RWPE2 (cell line): ENCODE data around the gene TCF7L2.
A peak's percentile ranks its signal among the peaks of the same experiment; 100 is the strongest.

ENCODE experiments used
- ATAC-seq: fragments of 200-7000 bp; cut with Tn5 transposase; 3 replicates; pipeline ENCODE4 v1.9.1; 2021; ENCODE audit warnings: low read depth
- DNase-seq: peaks from one replicate; pipeline ENCODE4 v3.0.0-alpha.2; 2020; ENCODE audit warnings: low spot score
- H3K27ac ChIP-seq: fragments of 450-650 bp; 2 replicates; pipeline ENCODE4 v1.5.1; 2017; ENCODE audit warnings: mild to moderate bottlenecking; ENCODE audit not compliant: poor library complexity, severe bottlenecking
- H3K27me3 ChIP-seq: fragments of 250-450 bp; sonication (Bioruptor Pico); 2 replicates; pipeline ENCODE4 v1.5.1; 2021; ENCODE audit warnings: mild to moderate bottlenecking, moderate library complexity; ENCODE audit not compliant: insufficient read depth, poor library complexity, severe bottlenecking
- H3K36me3 ChIP-seq: fragments of 250-450 bp; sonication (Bioruptor Pico); 2 replicates; pipeline ENCODE4 v1.5.1; 2020; ENCODE audit warnings: low read depth, mild to moderate bottlenecking, moderate library complexity
- H3K4me1 ChIP-seq: fragments of 250-450 bp; sonication (Bioruptor Pico); 2 replicates; pipeline ENCODE4 v1.5.1; 2021; ENCODE audit warnings: mild to moderate bottlenecking, moderate library complexity; ENCODE audit not compliant: insufficient read depth, poor library complexity, severe bottlenecking
- H3K4me3 ChIP-seq: fragments of 250-450 bp; sonication (Bioruptor Pico); 2 replicates; pipeline ENCODE4 v1.5.1; 2021; ENCODE audit warnings: mild to moderate bottlenecking, moderate library complexity; ENCODE audit not compliant: severe bottlenecking
- H3K9me3 ChIP-seq: fragments of 250-450 bp; sonication (Bioruptor Pico); 2 replicates; pipeline ENCODE4 v1.5.1; 2021; ENCODE audit warnings: mild to moderate bottlenecking, moderate library complexity; ENCODE audit not compliant: severe bottlenecking
- CTCF ChIP-seq: fragments of 450-650 bp; IDR thresholded peaks from one replicate; pipeline ENCODE4 v1.5.1; 2017; ENCODE audit warnings: mild to moderate bottlenecking, moderate library complexity; ENCODE audit not compliant: poor library complexity, severe bottlenecking

TCF7L2 gene

GRCh38 chr10:113021268-113022040 is 71.4 kb downstream of the TCF7L2 start:
- Histone ChIP-seq H3K4me1 (no peaks in the 10 kb centered on the region), H3K27me3 (no peaks in the 10 kb centered on the region), H3K27ac (no peak overlapping the region), H3K9me3 (no peaks in the 10 kb centered on the region), H3K4me3 (no peak overlapping the region), H3K36me3 (0 out of 2 replicates have a peak, but pooled peaks cover 3% of the 10 kb centered on the region)
- DNase-seq (no peak), ATAC-seq (no peak)
- TF ChIP-seq CTCF = no peak

GRCh38 chr10:113022265-113022664 is 72.2 kb downstream of the TCF7L2 start:
- Histone ChIP-seq H3K9me3 (no peaks in the 10 kb centered on the region), H3K36me3 (0 out of 2 replicates have a peak, but pooled peaks cover 3% of the 10 kb centered on the region), H3K27ac (no peak overlapping the region), H3K4me3 (no peak overlapping the region), H3K27me3 (no peaks in the 10 kb centered on the region), H3K4me1 (peaks cover 7% of the 10 kb centered on the region)
- ATAC-seq (no peak), DNase-seq (no peak)
- TF ChIP-seq CTCF = no peak

- Histone ChIP-seq H3K36me3 (no peaks in the 10 kb centered on the region), H3K4me3 (no peak overlapping the region), H3K27me3 (no peaks in the 10 kb centered on the region), H3K4me1 (peaks cover 14% of the 10 kb centered on the region), H3K27ac (no peak overlapping the region), H3K9me3 (no peaks in the 10 kb centered on the region)
- ATAC-seq (no peak), DNase-seq (no peak)
- TF ChIP-seq CTCF = no peak
Measured at GRCh38 chr10:113023017-113023416, 73.0 kb downstream of the TCF7L2 start.

GRCh38 chr10:113024930-113025329 is 74.9 kb downstream of the TCF7L2 start:
- Histone ChIP-seq H3K4me1 (peaks cover 14% of the 10 kb centered on the region), H3K27me3 (no peaks in the 10 kb centered on the region), H3K9me3 (no peaks in the 10 kb centered on the region), H3K36me3 (no peaks in the 10 kb centered on the region), H3K4me3 (no peak overlapping the region), H3K27ac (no peak overlapping the region)
- no peak for DNase-seq
- ATAC-seq = no peak
- no peak for TF ChIP-seq CTCF

- no peaks in the 10 kb centered on the region for H3K9me3 ChIP-seq
- H3K36me3 ChIP-seq = no peaks in the 10 kb centered on the region
- ATAC-seq (peak; percentile 61), DNase-seq (no peak)
- peaks cover 14% of the 10 kb centered on the region for H3K4me1 ChIP-seq
- no peak overlapping the region for H3K27ac ChIP-seq
- no peaks in the 10 kb centered on the region for H3K27me3 ChIP-seq
- H3K4me3 ChIP-seq = no peak overlapping the region
- TF ChIP-seq CTCF = no peak
Measured at GRCh38 chr10:113025487-113025886, 75.4 kb downstream of the TCF7L2 start.
